Epithelial cell of esophagus (primary cell): ENCODE measurements around the gene GRIN1.

ENCODE experiments used
- DNase-seq: peaks from one replicate; pipeline ENCODE4 v3.0.0; 2010; ENCODE audit warnings: low read depth
- H3K4me3 ChIP-seq: 2 replicates; pipeline ENCODE4 v1.5.1; 2011; ENCODE audit warnings: mild to moderate bottlenecking, low read length, control low read depth
- CTCF ChIP-seq: IDR thresholded peaks from 2 replicates; pipeline ENCODE4 v1.5.1; 2011; ENCODE audit warnings: low read depth, mild to moderate bottlenecking, low read length, control low read depth, inconsistent platforms; ENCODE audit not compliant: insufficient read depth; ENCODE audit errors: missing control alignments

GRIN1 gene

GRCh38 chr9:137179761-137180160 lies 40.8 kb downstream of the GRIN1 start:
- no peak for DNase-seq
- no peak for TF ChIP-seq CTCF
- no peak overlapping the region for H3K4me3 ChIP-seq

GRCh38 chr9:137180491-137180890 lies 41.5 kb downstream of the GRIN1 start:
- no peak for DNase-seq
- TF ChIP-seq CTCF: no peak
- H3K4me3 ChIP-seq: no peak overlapping the region

- H3K4me3 ChIP-seq: no peak overlapping the region
- TF ChIP-seq CTCF: no peak
- DNase-seq: no peak
These were observed 42.7 kb downstream of the GRIN1 start for GRCh38 chr9:137181680-137182079.

GRCh38 chr9:137182836-137183235 lies 43.9 kb downstream of the GRIN1 start:
- H3K4me3 ChIP-seq: no peak overlapping the region
- DNase-seq: no peak
- TF ChIP-seq CTCF: no peak

GRCh38 chr9:137183980-137184595 lies 45.1 kb downstream of the GRIN1 start:
- no peak for DNase-seq
- no peak for TF ChIP-seq CTCF
- no peak overlapping the region for H3K4me3 ChIP-seq

GRCh38 chr9:137184881-137185660 lies 46.1 kb downstream of the GRIN1 start:
- H3K4me3 ChIP-seq: no peak overlapping the region
- DNase-seq: no peak
- TF ChIP-seq CTCF: no peak
